Neuron (in vitro differentiated cells): ENCODE data around the gene PFKFB4.

Source experiments
- H2AFZ ChIP-seq: one replicate; pipeline ENCODE4 v1.6.1; 2013; ENCODE audit warnings: low read depth, mild to moderate bottlenecking, inconsistent platforms, low read length, moderate library complexity
- H3K27me3 ChIP-seq: one replicate; pipeline ENCODE4 v1.6.1; 2013; ENCODE audit warnings: low read length; ENCODE audit not compliant: insufficient read depth
- H3K36me3 ChIP-seq: one replicate; pipeline ENCODE4 v1.6.1; 2013; ENCODE audit warnings: low read length; ENCODE audit not compliant: insufficient read depth
- H3K4me1 ChIP-seq: one replicate; pipeline ENCODE4 v1.6.1; 2013; ENCODE audit warnings: low read length; ENCODE audit not compliant: insufficient read depth
- H3K4me3 ChIP-seq: 2 replicates; pipeline ENCODE4 v1.5.1; 2013; ENCODE audit warnings: mild to moderate bottlenecking, low read length, moderate library complexity
- H3K9me3 ChIP-seq: one replicate; pipeline ENCODE4 v1.6.1; 2013; ENCODE audit warnings: low read length

PFKFB4 gene

GRCh38 chr3:48572517-48572916 is 15.9 kb upstream of the PFKFB4 start:
- peaks cover 6% of the 10 kb centered on the region for H3K36me3 ChIP-seq
- no peak overlapping the region for H3K4me3 ChIP-seq
- H3K27me3 ChIP-seq, result no peaks in the 10 kb centered on the region
- H3K9me3 ChIP-seq, result no peaks in the 10 kb centered on the region
- no peak overlapping the region for H2AFZ ChIP-seq
- no peaks in the 10 kb centered on the region for H3K4me1 ChIP-seq

- no peak overlapping the region for H3K4me3 ChIP-seq
Observed at GRCh38 chr3:48571938-48572337, 15.3 kb upstream of the PFKFB4 start.

GRCh38 chr3:48569808-48570450 is 13.3 kb upstream of the PFKFB4 start:
- no peaks in the 10 kb centered on the region for H3K9me3 ChIP-seq
- no peaks in the 10 kb centered on the region for H3K4me1 ChIP-seq
- H2AFZ ChIP-seq, result no peak overlapping the region
- no peaks in the 10 kb centered on the region for H3K36me3 ChIP-seq
- no peaks in the 10 kb centered on the region for H3K27me3 ChIP-seq
- no peak overlapping the region for H3K4me3 ChIP-seq

More at GRCh38 chr3:48571938-48572337, 15.3 kb upstream of the PFKFB4 start:
- no peaks in the 10 kb centered on the region for H3K27me3 ChIP-seq
- peaks cover 5% of the 10 kb centered on the region for H3K36me3 ChIP-seq
- H3K9me3 ChIP-seq, result no peaks in the 10 kb centered on the region
- H3K4me1 ChIP-seq, result no peaks in the 10 kb centered on the region
- H2AFZ ChIP-seq, result no peak overlapping the region

- no peaks in the 10 kb centered on the region for H3K36me3 ChIP-seq
- H3K9me3 ChIP-seq, result no peaks in the 10 kb centered on the region
- no peaks in the 10 kb centered on the region for H3K27me3 ChIP-seq
- H2AFZ ChIP-seq, result no peak overlapping the region
- H3K4me1 ChIP-seq, result no peaks in the 10 kb centered on the region
- H3K4me3 ChIP-seq, result no peak overlapping the region
Observed at GRCh38 chr3:48569400-48569799, 12.8 kb upstream of the PFKFB4 start.

GRCh38 chr3:48568476-48568875 is 11.9 kb upstream of the PFKFB4 start:
- Histone ChIP-seq H3K9me3 (no peaks in the 10 kb centered on the region), H3K4me1 (peaks cover 6% of the 10 kb centered on the region), H3K4me3 (no peak overlapping the region), H2AFZ (no peak overlapping the region), H3K27me3 (no peaks in the 10 kb centered on the region), H3K36me3 (no peaks in the 10 kb centered on the region)

- no peaks in the 10 kb centered on the region for H3K27me3 ChIP-seq
- H3K36me3 ChIP-seq, result no peaks in the 10 kb centered on the region
- peaks cover 15% of the 10 kb centered on the region for H3K4me1 ChIP-seq
- H3K9me3 ChIP-seq, result no peaks in the 10 kb centered on the region
- no peak overlapping the region for H3K4me3 ChIP-seq
- H2AFZ ChIP-seq, result no peak overlapping the region
Observed at GRCh38 chr3:48567500-48567899, 10.9 kb upstream of the PFKFB4 start.

- H3K27me3 ChIP-seq, result no peaks in the 10 kb centered on the region
- H3K4me1 ChIP-seq, result peaks cover 17% of the 10 kb centered on the region
- H2AFZ ChIP-seq, result no peak overlapping the region
- no peak overlapping the region for H3K4me3 ChIP-seq
- no peaks in the 10 kb centered on the region for H3K36me3 ChIP-seq
- no peaks in the 10 kb centered on the region for H3K9me3 ChIP-seq
Observed at GRCh38 chr3:48567090-48567489, 10.5 kb upstream of the PFKFB4 start.

GRCh38 chr3:48566401-48566760 is 9.8 kb upstream of the PFKFB4 start:
- no peaks in the 10 kb centered on the region for H3K9me3 ChIP-seq
- no peak overlapping the region for H2AFZ ChIP-seq
- H3K4me3 ChIP-seq, result no peak overlapping the region
- H3K36me3 ChIP-seq, result no peaks in the 10 kb centered on the region
- H3K4me1 ChIP-seq, result peaks cover 17% of the 10 kb centered on the region
- no peaks in the 10 kb centered on the region for H3K27me3 ChIP-seq

GRCh38 chr3:48565591-48566400 is 9.2 kb upstream of the PFKFB4 start:
- Histone ChIP-seq H3K4me1 (peaks cover 23% of the 10 kb centered on the region), H3K36me3 (no peaks in the 10 kb centered on the region), H3K9me3 (no peaks in the 10 kb centered on the region), H3K27me3 (no peaks in the 10 kb centered on the region), H3K4me3 (no peak overlapping the region), H2AFZ (no peak overlapping the region)

- no peak overlapping the region for H2AFZ ChIP-seq
- H3K4me1 ChIP-seq, result peaks cover 29% of the 10 kb centered on the region
- no peak overlapping the region for H3K4me3 ChIP-seq
- H3K9me3 ChIP-seq, result no peaks in the 10 kb centered on the region
- no peaks in the 10 kb centered on the region for H3K27me3 ChIP-seq
- H3K36me3 ChIP-seq, result no peaks in the 10 kb centered on the region
Observed at GRCh38 chr3:48565186-48565585, 8.6 kb upstream of the PFKFB4 start.

GRCh38 chr3:48564667-48565066 is 8.1 kb upstream of the PFKFB4 start:
- no peaks in the 10 kb centered on the region for H3K36me3 ChIP-seq
- no peaks in the 10 kb centered on the region for H3K27me3 ChIP-seq
- H2AFZ ChIP-seq, result no peak overlapping the region
- H3K4me3 ChIP-seq, result no peak overlapping the region
- H3K9me3 ChIP-seq, result no peaks in the 10 kb centered on the region
- H3K4me1 ChIP-seq, result peaks cover 32% of the 10 kb centered on the region

- Histone ChIP-seq H3K27me3 (no peaks in the 10 kb centered on the region), H3K9me3 (no peaks in the 10 kb centered on the region), H3K36me3 (no peaks in the 10 kb centered on the region), H2AFZ (no peak overlapping the region), H3K4me1 (peaks cover 32% of the 10 kb centered on the region), H3K4me3 (no peak overlapping the region)
Observed at GRCh38 chr3:48564022-48564421, 7.4 kb upstream of the PFKFB4 start.

GRCh38 chr3:48563382-48563918 is 6.8 kb upstream of the PFKFB4 start, which contains the start of gene UCN2:
UCN2 (minus strand) TSS chr3:48563781; CDS start chr3:48563124, 657 bp downstream.
- Histone ChIP-seq H3K4me3 (no peak within 1 kb of the TSS), H2AFZ (no peak within 1 kb of the TSS), H3K36me3 (no peaks in the 10 kb centered on the region), H3K9me3 (no peaks in the 10 kb centered on the region), H3K4me1 (peaks cover 32% of the 10 kb centered on the region), H3K27me3 (no peaks in the 10 kb centered on the region)
